Measurements from ENCODE around the gene TSEN2.
A peak's percentile ranks its signal among the peaks of the same experiment; 100 is the strongest.

Gene TSEN2

DNA sequence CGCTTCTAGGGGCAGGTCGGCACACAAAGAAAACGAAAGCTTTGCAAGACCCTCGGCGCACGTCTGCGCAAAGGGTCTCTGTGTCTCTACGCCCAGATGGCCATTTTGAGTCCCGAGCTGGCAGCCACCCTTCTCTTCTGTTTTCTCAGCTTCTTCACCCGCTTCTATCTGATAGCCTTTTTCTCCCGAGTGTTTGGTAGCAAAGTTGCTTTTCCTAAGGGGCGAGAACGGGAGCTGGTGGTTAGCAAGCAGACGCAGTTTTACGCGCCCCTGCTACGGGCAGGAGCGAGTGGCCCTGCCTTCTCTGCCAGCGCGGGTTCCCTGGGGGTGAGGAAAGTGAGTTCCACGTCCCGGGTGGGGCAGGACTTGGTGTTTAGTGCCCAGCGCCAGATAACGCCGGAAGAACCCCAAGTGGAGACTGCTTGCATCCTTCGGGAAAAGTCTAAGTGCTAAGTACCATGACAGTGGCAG lies 69.7 kb downstream of the TSEN2 start:
- peak; percentile 38 for DNase-seq
- no peak for ATAC-seq

DNA sequence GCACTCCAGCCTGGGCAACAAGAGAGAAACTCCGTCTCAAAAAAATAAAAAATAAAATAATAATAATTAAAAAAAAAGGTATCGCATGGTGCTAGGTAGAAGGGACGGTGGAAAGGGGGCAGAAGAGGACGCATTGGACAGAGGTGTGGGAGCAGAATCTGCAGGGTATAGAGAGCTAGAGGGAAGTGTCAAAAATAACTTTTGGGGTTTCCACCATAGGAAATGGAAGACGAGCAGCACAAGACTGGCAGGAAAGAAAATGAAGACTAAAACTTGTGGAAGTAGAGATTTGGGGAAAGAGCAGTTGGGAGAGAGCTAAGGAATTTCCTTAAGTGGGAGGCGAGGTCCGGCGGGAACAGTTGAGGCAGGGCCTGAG lies 72.0 kb downstream of the TSEN2 start:
- no peak for DNase-seq
- no peak for ATAC-seq

DNA sequence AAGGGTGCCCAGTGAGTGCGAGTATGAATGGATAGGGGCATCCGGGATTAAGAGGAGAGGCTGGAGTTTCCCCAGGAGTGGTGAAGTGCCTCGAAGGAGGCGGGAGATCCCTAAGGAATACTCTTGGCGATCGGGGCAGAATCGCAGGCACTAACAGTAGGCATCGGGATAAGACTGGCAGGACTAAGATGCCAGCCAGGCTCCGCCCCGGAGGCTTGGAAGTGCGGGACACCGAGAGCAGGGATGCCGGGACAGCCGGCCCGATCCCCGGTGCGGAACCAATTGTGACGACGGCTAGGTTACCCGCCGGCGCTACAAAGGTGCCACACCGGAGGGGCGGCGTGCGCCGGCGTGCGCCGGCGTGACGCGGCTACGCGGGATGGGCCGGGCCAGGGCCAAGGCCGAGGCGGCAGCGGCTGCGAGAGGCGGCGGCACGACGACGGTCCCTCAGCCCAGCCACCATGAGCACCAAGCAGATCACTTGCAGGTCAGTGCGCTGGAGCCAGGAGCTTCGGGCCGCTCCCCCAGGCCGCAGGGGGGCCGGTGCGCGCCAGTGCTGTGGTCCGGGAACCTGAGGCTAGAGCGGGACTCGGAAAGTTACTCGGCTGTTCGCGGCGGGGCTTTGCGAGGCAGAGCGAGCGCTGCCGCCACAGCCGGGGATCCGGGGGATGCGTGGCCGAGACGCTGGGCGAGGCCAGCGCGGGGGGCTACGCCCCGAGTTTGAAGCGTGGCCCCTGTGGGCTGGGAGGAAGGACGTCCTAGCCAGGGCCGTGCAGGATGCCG lies 72.6 kb downstream of the TSEN2 start, which contains the start of gene MKRN2:
TSS of gene MKRN2 (plus strand) at position 398 of the 783 bp plus-strand sequence. CDS start at position 462, 64 bp downstream.
- ATAC-seq (peak; percentile 95), DNase-seq (peak; percentile 91)

DNA sequence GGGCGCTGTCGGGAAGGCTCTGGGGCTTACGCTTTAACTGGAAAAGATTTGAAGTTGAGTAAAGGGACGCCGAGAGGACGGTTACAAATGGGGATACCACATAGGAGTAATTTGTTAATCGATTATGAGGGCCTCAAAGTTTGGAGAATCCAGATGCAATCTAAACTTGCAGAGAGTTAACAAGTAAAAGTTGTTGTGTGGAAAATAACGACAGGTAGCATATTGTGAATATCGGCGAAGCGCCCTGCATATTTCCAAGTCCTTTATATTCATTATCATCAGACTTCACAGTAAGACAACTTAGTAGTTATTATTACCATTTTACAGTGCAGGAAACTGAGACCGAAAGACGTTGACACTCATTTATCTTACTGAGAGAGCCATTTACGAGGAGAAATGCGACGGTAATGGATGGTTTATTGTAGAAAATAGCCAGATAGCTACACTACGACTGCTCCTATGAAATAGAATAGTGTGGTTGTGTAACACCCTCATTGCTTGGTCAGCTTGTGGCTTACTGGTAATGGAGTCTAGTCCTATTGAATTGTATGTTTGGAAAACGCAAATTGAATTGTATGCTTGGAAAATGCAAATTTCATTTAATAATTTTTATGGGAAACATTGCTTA lies 73.3 kb downstream of the TSEN2 start:
- ATAC-seq: no peak
- no peak for DNase-seq

DNA sequence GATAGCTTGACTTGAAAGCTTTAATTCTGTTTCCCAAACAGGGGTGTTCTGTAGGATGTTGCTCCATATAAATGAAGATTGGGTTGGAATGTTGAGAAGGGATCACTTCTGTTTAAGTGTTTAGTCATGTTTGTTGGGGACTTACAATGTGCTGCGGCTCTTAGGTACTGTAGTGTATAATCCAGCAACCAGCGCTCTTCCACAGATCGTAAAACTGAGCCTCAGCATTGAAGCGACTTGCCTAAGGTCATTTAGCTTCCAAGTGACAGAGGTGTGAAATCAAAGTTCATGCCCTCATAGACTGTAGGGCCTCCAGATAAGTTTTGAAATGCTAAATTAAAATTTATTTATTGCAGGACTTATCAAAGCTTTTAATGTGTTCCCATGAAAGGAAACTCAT lies 74.4 kb downstream of the TSEN2 start:
- ATAC-seq: no peak
- DNase-seq: no peak

DNA sequence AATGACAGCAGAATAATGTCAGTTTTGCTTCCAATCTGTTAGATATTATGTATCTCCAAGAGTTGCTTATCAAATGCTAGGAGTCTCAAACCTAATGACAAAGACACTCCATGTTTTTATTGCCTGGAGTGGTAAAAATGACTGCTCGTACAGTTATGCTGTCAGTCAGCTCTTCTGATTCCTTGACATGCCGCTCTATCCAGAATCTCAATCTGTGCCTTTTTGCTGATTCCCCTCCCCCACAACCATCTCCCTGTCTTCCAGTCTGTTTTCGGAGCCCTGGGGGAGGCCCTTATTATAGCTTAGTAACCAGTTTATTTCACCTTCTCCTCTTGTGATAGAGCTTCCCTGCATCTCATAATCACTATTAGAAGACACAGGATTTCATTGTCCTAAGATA lies 75.2 kb downstream of the TSEN2 start:
- DNase-seq (no peak), ATAC-seq (no peak)

DNA sequence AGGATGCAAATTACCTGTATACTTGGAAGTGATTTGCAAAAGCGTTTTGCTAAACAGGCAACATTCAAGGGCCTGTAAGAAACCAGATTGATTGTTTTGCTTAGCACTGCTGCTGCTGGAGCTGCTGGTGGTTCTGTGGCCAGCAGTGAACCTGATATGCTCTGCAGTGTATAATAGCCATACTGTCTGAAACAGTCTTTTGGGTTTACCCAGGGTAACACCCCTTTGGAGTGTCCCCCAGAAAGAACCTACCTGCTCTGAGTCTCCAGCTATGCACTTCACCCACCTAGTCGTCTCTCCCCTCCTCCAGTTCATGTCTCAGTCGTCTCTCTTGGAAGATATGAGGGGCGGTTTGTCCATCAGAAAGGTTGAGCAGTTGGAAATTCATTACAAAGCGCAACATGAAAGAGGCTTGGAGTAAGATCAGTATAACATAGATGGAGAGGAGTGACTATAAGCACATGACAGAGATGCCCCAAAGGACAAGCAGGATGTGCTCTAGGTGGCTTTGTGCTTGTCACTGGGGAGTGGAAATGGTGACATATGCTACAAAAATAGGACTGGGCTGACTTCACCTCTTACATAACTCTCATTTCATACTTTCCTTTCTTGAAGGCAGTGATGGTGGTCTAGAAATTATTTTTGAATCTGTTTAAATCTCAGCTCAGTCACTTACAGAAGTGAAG lies 76.4 kb downstream of the TSEN2 start:
- DNase-seq (no peak), ATAC-seq (peak; percentile 37)

DNA sequence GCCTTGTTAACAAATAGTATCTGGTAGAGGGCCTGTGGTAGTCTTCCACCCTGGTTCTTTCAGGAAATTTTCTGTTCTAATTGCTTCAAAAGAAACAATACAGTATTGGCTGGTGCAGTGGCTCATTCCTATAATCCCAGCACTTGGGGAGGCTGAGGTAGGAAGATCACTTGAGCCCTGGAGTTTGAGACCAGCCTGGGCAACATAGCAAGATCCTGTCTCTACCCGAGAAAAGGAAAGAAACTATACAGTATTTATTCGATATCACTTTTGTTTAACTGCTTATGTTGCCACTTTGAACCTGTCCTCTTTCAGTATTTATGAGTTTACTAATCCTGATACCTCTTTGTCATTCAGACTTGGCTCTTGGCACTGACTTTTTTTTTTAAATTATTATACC lies 77.1 kb downstream of the TSEN2 start:
- no peak for ATAC-seq
- no peak for DNase-seq

DNA sequence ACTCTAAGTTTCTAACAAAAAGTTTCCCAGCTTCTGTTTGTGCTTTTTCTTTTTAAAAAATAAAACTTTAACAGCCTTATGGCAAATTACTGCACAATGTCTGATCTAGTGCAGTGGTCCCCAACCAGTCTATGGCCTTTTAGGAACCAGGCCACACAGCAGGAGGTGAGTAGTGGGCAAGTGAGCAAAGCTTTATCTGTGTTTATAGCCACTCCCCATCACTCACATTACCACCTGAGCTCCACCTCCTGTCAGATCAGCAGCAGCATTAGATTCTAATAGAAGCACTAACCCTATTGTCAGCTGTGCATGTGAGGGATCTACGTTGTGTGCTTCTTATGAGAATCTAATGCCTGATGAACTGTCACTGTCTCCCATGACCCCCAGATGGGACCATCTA lies 78.2 kb downstream of the TSEN2 start:
- no peak for DNase-seq
- no peak for ATAC-seq

DNA sequence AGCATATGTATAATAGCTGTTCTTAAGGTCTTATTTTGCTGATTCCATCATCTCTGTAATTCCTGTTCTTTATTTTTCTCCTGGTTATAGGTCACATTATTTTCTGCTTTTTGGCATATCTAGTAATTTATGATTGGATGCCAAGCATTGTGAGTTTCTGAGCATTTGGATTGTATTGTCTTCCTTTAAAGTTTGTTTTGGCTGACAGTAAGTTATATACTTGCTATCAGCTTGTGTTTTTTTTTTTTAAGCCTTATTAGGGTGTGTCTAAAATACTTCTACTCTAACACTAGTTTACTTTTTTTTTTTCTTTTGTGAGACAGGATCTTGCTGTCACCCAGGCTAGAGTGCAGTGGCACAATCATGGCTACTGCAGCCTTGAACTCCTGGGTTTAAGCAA lies 82.7 kb downstream of the TSEN2 start:
- no peak for DNase-seq
- no peak for ATAC-seq

DNA sequence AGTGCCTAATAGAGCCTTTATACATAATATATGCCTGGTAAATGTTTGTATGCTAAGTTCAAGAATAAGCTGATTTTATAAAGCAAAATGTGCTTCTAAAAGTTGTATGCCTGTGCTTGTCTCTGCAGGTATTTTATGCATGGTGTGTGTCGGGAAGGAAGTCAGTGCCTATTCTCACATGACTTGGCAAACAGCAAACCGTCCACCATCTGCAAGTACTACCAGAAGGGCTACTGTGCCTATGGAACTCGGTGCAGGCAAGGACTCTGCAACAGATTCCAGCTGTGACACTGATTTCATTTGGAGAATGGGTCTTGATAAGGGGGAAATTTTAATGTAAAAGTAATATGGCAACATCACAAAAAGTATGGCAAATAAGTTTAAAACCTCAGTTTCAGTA lies 84.5 kb downstream of the TSEN2 start:
- DNase-seq (no peak), ATAC-seq (no peak)

DNA sequence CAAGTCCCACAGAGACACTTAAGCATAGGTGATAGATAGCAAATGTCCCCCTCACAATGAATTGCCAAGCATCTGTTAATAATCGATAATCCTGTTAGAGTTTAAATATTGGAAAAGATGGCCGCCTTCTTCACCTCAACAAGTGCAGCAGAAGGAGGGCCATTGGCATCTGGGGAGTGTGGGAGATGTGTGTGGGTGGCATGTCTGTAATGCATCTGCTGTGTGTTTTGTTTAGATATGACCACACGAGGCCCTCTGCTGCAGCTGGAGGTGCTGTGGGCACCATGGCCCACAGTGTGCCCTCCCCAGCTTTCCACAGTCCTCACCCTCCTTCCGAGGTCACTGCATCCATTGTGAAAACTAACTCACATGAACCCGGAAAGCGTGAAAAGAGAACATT lies 85.6 kb downstream of the TSEN2 start:
- ATAC-seq (no peak), DNase-seq (no peak)

DNA sequence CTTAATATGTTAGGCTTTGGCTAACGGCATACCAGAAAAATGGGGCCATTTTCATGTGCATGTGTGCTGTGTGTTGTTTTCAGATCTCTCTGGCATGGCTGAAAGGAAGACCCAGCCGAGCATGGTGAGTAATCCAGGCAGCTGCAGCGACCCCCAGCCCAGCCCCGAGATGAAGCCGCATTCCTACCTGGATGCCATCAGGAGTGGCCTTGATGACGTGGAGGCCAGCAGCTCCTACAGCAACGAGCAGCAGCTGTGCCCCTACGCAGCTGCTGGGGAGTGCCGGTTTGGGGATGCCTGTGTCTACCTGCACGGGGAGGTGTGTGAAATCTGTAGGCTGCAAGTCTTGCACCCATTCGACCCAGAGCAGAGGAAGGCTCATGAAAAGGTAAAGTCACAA lies 87.7 kb downstream of the TSEN2 start:
- ATAC-seq: no peak
- no peak for DNase-seq

DNA sequence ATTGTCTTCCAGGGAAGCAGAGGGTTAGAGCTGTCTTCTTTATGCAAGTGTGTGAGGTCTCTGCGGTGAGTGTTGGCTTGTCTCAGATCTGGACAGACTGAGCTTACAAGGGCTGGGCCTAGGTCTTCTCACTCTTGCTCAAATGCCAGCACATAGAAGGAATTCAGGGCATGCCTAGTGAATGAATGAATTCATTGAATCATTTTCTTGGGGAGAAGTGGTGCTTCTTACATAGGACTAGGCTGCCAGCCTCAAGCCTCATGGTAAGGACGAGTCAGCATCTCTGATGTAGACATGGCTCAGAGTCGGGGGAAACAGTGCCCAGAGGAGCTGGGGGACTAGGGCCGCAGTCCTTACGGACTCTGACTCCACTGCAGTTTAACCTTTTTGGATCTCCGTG lies 89.9 kb downstream of the TSEN2 start:
- no peak for ATAC-seq
- no peak for DNase-seq

DNA sequence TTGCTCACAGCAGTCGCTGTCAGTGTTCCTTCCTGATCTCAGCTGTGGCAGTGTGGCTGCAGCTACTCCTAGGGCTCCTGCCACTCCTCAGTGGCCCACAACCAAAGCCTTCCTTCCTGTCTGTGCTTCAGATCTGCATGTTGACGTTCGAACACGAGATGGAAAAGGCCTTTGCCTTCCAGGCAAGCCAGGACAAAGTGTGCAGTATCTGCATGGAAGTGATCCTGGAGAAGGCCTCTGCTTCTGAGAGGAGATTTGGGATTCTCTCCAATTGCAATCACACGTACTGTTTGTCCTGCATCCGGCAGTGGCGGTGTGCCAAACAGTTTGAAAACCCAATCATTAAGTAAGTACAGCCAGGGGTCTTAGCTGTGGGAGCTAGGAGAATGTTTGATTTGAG lies 90.4 kb downstream of the TSEN2 start:
- no peak for DNase-seq
- no peak for ATAC-seq

DNA sequence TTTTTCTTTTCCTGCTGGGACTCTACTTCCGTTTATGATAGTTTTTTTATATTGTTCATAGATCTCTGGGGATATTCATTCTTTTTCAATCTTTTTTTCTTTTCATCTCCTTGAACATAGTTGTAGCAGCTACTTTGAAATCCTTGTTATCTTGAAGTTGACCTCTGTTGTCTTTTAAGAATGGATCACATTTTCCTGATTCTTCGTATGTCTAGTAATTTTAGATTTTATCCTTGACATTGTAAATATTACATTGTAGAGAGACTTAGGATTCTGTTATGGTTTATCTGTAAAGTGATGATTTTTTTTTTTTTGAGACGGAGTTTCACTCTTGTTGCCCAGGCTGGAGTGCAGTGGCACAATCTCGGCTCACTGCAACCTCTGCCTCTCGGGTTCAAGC lies 93.1 kb downstream of the TSEN2 start:
- ATAC-seq: no peak

DNA sequence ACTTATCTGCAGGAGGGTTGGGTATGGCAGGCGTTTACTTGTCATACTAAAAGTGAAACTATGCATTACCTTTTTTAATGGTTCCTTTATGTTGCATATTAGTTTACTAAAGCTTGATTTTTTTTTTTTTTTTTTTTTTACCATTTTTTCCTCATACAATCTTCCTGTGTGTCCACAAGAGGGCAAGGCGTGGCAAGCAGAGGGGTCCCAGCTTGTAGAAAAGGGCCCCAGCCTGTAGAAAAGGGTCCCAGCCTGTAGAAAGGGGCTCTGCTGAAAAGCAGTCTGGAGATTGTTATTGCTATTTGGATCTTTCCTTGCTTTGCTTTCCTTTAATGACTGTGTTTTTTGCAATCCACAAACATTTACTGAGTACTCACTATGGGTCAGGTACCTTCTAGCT lies 94.5 kb downstream of the TSEN2 start:
- no peak for DNase-seq
- ATAC-seq: no peak

More for the DNA sequence above, 93.1 kb downstream of the TSEN2 start:
- DNase-seq: no peak

DNA sequence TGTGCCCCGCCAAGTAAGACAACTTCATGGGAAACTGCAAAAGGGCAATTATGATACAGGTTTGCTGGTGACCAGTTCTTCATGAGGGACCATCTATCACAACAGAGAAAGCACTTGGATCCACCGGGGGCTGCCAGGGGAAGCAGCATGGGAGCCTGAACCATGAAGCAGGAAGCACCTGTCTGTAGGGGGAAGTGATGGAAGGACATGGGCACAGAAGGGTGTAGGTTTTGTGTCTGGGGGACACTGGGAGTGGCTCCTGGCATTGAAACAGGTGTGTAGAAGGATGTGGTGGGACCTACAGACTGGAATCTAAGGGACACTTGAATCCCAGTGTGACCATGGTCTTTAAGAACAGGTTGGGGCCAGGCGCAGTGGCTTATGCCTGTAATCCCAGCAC lies 95.2 kb downstream of the TSEN2 start:
- ATAC-seq (no peak), DNase-seq (no peak)

DNA sequence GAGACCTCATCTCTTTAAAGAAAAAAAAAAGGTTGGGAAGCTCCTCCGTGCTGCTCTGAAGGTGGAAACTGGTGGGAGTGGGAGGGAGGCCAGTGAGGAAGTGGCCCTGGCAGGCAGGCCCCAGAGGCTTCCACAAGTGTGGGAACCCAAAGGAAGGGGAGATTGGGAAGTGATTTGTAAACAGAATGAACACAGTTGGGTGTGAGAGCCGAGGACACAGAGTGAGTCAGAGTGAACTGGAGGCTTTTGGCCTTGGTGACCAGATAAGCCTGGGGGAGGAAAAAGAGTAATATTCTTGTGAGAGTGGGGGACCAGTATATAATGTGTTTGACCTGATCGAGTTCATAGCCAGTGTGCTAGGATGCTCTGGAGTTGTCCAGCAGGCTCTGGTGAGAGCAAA lies 95.6 kb downstream of the TSEN2 start:
- DNase-seq: no peak
- no peak for ATAC-seq

DNA sequence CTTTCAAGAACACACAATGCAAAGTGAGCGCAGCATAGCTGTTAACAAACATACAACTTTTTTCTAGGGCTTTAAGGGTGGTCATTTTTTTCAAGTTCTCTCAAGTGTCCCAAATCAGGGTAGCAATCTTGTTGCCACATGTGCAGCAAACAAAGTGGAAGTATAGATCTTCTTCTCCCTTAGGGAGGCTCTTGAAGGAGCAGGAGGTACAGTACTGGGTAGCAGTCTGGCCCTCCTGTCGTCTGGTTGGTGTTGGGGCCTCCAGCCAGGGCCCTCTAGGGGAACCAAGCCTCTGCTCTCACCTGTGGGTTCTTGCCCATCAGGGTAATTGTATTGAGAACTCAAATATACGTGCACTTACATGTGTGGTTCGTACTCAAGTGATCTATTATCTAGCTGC lies 98.5 kb downstream of the TSEN2 start:
- no peak for ATAC-seq
- DNase-seq: no peak

Measured in stimulated activated naive CD8-positive, alpha-beta T cell treated with anti-CD3 and anti-CD28 coated beads, Interleukin-15, Interleukin-2, amounts not matched to agents 100 U/mL and 50 U/mL, for 24 hours (primary cell).